HG03439 (cell line): ENCODE data around the gene ATP11A.

ENCODE experiments used
- ATAC-seq: cut with Tn5 transposase; IDR thresholded peaks from one replicate; pipeline ENCODE4 v1.9.1; 2021; ENCODE audit warnings: mild to moderate bottlenecking, moderate library complexity; ENCODE audit not compliant: unreplicated experiment

Gene ATP11A

DNA sequence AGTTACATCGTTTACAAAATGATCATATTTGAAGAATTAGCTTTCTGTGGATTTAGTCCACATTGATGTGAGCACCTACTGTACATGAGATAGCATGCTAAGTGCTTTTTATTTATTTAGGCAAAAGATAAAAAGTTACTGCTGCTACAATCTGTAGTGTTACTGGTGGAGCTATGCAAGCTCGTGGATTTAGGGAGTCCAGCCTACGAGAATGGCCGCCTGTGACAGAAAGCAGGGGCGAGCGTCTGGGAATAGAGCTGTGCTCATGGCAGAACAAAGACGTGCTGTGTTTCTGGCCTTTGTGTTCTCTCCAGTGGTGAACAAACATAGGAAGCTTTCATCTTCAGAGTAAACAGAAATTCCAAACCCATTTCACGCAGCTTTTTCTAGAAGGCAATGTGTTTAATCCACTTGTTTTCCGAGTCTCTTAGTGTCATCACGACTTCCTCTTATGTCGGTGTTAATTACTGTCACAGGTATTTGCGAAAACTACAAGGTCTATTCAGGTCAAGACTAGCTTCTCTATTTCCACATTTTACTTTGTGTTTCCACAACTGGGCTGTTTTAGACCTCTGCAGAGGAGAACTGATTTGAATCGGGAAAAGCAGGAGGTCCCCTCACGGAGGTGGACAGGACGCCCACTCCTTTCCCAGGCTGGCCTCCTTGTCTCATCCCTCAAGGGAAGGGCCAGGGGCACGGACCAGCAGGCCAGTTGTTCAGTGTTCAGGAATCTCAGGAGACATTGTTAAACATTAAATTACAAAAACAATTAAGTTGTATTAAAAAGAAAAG is 67.3 kb downstream of the ATP11A start:
- no peak for ATAC-seq

GRCh38 chr13:112757759-112758086 is 67.9 kb downstream of the ATP11A start:
- no peak for ATAC-seq

- no peak for ATAC-seq
Measured at GRCh38 chr13:112759053-112759452, 69.2 kb downstream of the ATP11A start.

DNA sequence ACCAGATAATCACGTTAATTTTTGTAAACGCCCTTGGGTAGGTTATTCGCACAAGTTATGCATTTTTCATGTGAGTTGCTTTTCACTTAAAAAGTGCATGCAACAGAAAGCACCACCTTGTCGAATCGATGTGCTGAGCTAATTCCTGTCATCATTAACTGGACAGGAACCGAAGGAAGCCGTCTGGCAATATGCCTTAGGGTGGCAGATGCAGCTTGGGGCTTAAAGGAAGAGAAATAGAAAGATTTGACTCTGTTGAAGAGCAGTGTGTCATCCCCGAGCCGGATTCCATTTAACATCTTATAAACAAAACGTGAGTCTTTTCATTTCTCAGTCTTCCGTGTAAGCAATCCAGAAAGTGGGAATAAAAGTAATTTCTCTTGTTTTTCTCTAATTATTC is 70.0 kb downstream of the ATP11A start:
- no peak for ATAC-seq

GRCh38 chr13:112760435-112760834 is 70.6 kb downstream of the ATP11A start:
- ATAC-seq = no peak

- no peak for ATAC-seq
Measured at GRCh38 chr13:112760931-112761330, 71.1 kb downstream of the ATP11A start.

DNA sequence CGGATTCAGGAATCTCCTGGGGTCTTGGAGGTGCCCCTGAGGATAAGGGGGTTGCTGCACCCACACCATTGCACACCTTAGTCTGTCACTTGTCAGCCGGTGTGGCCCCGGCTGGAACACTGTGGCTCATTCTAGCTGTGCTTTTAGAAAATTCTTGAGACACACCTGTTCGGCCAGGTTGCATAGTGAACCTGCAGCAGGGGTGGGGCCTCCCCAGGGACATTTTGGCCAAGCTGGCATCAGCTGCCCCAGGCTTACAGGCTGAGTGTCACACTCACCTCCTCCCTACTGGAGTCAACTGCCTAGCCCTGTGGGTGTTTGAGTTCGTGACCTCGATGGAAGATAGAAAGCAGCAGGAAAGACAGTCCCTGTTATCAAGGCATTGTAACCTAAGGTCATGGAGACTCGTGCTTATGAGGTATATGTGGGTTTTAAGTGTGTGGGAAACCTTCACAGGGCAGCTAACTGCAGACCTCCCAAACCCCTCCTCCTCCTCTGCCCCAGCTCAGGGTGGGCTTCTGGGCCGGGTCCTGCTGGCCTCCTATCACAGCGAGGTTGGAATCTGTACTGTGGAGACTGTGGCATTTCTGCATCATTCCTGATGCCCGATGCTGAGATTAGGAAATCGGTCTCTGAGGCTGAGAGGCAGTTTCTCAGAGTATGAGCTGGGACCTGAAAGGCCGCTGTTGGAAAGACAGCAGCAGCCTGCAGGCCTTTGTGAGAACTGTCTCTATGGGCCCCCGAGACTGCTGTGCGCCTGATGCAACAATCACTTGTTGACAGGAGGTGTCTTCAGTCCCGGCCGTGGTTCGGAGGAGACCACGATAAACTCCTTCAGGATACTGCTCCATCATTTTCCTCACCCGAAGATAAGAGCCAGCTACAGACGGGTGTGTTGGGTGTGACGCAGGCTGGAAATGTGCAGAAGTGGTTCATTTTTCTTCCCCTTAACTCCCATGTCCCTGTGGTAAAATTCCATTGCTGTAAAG is 72.2 kb downstream of the ATP11A start:
- no peak for ATAC-seq

GRCh38 chr13:112762690-112763080 is 72.8 kb downstream of the ATP11A start:
- ATAC-seq = no peak

DNA sequence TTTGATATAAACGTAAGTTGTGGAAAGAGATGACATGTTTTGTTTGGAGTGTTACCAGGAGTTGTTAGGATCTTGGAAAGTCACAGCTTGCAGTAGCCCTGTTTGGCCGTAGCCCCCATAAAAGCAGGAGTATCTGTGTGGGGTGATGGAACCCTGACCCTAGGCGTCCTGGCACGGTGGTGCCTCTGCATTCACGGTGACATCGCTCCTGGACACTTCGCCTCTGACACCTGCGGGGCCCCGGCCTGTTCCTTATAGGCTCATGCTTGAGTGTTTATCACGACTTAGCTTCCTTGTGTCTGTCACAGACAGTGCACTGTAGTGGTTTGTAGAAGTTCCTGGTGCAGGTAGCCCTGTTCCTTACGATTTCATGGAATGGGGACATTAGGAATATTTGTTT is 74.2 kb downstream of the ATP11A start:
- ATAC-seq = no peak

DNA sequence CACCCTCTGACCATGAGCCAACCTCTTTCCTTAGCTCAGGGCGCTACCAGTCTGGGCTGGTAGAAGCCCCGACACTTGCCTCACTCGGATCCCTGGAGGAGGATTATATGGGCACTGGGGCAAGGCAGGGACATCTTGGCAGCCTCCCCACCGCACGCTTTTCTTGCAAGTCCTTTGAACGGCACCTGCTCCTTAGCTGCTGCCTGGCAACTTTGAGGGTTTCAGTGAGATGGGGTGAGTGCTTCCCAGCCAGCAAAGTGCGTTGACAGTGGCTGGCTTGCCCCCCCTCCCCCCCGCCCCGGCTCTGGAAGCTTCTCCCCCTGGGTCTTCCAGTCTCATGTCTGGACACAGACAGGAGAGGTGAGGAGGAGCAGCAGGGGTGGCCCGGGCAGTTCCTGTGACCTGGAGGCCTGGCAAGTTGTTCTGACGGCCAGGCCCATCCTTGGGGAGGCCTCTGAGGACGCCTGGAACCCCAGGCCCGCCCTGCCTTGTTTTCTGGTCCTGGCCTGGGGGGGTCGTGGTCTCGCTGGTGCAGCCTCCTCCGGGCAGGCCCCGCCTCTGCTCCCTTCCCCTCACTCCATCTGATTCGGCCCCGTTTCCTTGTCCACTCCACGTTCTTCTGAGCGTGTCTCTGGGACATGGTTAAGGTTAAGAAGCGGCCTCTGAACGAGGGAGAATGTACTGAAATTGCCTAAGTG is 75.2 kb downstream of the ATP11A start:
- ATAC-seq = no peak

DNA sequence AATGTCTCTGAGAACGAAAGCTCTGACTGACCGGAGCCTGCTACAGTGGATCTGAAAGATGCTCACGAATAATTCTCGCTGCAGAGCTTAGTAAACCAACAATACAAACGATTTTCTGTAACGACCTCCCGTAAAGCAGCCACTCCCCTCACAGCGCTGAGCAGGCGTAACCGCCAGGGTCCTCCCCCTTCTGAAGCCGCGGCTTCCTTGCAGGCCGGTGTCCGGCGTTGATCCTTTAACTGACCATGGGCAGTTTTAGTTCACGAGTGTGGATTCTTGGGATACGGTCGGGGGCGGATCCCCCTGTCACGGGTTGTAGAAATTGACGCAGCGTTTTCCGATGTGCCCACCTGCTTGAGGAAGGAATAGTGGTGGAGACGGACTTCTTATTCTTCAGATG is 75.9 kb downstream of the ATP11A start:
- no peak for ATAC-seq

- no peak for ATAC-seq
Measured at GRCh38 chr13:112766336-112766735, 76.5 kb downstream of the ATP11A start.

DNA sequence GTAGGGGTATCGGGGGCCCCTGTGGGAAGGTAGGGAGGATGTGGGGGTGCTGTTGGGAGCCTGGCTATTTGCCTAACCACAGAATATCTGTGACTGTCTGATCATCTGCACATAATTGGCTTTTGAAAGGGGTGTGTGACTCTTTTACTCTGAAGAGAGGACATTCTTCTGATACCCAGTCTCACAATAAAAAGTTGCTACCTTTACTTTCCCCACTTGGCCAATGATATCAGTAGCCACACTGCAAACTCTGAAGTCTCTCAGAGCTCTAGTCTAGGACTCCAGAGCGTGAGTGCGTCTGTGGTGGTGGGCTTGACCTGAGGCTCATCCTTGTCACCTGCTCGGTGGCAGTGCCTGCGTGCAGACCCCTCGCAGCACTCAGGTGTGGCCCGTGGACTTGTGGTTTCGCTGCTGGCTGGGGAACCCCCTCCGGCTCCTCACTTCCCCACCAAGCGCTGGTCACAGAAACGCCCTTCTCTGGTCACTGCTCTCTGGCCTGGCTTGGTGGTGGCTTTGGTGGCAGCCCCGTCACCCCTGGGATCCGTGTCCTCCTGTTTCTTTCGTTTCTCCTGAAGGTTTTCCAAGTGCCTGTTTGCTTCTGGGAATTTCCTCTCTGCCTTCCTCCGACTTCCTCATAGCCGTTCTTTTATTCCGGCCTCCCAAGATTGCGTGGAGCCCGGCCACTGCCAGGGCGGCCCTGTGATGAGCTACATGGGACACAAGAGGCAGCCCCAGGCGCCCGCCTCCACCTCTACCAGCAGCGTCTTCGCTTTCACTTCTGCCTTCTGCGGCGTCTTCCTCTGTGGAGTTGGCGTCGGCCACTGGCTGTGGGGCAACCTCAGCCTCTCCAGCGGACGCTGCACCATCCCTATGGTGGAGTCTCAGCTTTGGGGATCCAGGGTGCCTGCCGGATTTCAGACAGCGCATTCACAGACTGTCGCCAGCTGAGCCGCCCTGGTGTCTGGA is 78.0 kb downstream of the ATP11A start:
- ATAC-seq = peak; percentile 67

DNA sequence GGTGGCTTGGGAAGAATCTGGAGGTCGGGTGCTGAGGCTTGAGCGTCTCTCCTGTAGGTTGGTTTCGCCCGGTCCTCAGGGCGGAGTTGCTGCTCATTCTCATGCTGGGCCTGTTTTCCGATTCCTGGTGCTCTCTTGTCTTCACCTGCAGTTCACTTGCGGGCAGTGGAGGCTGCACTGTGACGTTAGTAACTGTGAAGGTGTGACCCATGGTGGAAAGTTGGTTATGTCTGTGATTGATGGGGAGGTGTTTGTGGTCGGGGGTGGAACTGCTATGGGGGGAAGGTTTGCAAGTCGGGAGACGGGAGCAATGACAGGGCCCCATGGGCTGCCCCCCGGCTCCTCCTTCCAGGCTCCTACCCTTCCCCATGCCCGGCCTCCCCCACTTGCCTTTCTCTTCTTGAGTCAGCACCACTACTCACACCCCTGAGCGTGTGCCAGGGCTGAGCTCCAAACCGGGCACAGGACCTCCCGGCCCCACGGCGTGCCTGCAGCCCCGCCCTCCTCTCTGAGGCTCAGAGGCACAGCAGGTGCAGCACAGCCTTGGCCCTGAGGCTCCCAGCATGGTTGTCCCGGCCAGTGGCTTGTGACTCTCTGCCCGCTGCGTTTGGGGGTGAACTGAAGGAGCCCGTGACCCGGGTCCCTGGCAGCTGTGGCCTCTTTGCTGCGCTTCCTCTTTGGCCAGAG is 79.1 kb downstream of the ATP11A start:
- no peak for ATAC-seq

DNA sequence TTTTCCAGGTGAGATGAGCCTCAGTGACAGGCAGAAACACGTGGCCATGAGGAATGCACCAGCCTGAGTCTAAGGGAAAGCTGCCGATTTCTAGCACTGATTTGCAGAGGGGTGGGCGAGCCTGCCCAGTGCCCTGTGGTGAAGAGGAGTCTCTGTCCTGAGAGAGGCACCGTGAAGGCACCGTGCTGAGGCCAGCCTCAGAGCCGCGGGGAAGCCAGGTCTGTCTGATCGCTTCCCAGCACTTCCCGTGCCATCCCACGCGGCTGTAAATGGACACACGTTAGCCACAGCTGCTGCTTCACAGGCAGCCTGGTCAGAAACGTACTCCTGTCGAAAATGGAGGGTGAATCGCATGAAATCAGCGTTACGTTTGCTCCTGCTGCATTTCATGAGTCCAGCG is 79.8 kb downstream of the ATP11A start:
- ATAC-seq = no peak

DNA sequence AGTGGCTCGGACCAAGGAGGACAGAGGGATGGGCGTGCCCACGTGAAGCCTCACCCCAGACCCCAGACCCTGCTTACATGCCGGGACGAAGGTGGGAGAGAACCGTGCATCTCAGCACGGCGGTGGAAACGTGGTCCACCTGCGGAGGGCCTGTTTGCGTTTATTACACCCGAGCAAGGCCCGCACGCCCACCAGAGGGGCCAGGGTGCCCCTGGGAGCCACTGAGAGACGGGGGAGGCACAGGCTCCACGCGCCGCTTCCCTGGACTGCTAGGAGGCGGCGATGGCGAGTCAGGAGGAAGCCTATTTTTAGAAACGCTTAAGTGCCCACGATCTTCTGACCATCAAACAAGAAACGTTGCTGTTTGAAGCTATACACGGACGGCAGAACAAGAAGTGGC is 80.7 kb downstream of the ATP11A start:
- ATAC-seq = no peak

DNA sequence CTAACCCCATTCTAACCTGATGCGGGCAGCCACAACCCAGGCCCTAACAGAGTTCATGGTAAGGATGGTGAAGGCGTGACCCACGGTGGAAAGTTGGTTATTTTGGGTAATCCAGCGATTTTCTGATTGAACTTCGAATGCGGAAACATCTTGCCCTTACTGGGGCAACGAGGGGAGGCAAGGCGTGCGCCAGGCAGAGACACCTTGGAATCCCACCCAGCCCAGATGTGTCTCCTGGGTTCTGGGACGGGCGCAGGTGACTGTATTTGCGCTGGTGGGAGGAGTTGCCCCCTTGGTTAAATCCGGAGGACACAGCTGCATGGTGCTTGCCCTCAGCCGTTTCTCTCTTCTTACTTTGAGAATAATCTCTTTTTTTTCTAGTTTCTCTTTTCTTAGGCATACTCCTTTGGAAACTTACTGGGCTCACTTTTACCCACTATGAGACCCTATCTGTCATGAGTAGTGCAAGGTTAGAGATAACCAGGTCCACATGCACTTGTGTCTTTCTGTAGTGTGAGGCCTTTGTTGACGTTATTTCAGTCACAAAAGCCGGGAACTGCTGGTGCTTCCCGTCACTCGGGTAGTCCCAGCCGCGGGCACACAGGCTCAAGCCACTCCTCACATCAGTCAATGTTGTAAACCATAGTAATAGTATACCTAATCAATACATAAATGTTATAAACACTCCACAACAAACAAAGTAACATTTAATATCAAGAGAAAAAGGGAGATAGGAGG is 81.5 kb downstream of the ATP11A start:
- no peak for ATAC-seq

DNA sequence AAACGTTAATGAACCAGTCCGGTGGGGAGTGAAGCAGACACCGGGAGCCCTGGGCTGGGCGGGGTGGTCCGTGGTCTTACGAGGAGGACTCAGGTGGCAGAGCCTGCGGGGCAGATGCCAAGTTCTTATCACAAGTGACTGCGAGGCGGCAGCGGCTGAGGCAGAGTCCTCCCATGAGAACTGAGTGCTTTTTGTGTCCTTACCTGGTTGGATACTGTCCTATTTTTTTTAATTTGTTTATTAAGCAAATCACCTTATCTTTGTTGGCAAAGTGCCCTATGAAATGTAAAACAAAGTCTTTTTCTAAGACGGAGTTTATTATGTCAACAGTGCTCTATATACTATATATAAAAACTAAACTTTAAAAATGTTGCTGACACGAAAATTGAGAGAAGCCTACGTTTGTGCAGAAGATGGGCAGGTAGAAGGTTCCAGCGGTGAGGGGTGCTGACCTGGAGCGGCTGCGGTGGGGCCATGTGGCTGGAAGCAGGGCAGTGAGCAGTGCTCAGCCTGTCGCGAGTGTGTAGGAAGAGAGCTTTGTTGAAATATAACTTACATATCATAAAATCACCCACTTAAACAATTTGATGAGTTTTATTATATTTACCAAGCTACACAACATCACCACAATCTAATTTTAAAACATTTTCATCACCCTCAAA is 82.2 kb downstream of the ATP11A start:
- ATAC-seq = no peak

DNA sequence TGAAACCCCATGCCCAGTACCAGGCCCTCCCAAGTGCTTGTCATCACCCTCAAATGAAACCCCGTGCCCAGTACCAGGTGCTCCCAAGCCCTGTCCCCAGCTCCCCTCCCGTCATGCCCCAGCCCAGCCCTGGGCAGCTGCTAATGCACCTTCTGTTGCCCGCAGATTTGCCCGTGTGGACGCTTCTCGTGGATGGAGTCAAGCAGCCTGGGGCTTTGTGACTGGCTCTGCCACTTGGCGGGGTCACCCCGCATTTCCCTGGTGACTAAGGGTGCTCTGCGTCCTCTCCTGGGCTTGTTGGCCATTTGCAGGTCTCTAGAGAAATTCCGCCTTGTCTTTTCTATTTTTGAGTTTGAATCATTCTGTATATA is 82.7 kb downstream of the ATP11A start:
- no peak for ATAC-seq
